ENCODE measurements around the gene UBE4A.

DNA sequence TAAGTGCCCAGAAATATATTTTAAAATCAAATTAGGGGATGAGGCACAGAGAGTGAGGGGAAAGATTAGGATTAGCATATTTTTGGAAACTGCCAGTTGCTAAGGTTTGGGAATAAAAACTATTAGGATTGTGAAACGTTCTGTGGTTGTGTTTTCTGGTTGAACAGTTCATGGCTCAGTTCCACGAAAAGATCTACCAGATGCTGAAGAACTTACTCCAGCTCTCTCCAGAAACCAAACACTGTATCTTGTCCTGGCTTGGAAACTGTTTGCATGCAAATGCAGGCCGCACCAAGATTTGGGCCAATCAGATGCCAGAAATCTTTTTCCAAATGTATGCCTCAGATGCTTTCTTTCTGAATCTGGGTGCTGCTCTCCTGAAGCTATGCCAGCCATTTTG is 15.3 kb downstream of the UBE4A start:
- TF ChIP-seq, protein P1, sequence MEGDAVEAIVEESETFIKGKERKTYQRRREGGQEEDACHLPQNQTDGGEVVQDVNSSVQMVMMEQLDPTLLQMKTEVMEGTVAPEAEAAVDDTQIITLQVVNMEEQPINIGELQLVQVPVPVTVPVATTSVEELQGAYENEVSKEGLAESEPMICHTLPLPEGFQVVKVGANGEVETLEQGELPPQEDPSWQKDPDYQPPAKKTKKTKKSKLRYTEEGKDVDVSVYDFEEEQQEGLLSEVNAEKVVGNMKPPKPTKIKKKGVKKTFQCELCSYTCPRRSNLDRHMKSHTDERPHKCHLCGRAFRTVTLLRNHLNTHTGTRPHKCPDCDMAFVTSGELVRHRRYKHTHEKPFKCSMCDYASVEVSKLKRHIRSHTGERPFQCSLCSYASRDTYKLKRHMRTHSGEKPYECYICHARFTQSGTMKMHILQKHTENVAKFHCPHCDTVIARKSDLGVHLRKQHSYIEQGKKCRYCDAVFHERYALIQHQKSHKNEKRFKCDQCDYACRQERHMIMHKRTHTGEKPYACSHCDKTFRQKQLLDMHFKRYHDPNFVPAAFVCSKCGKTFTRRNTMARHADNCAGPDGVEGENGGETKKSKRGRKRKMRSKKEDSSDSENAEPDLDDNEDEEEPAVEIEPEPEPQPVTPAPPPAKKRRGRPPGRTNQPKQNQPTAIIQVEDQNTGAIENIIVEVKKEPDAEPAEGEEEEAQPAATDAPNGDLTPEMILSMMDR (IDR thresholded peaks at IDR 0.05): no peak
- no peak for TF ChIP-seq ZFX (IDR thresholded peaks at IDR 0.05; ENCODE audit: borderline replicate concordance)
